ENCODE measurements around the gene ENTHD1. TPM values are rescaled to one million over a fixed set of nuclear protein-coding genes. Genes with fewer than 3 reads are reported as not detected.

The ENTHD1 gene
- total and polyA plus RNA-seq, 2 of the 4 experiments (the other 2 are of a cell fraction) = not detected

- Histone ChIP-seq H3K4me2 (ENCODE audit: low read depth, low read length) (no peak overlapping the region), H2BK120ac (ENCODE audit: low read depth, low read length) (no peak overlapping the region), H3K14ac (replicated peaks; ENCODE audit: low read depth, low read length) (no peak overlapping the region), H3K27me3 (ENCODE audit: control insufficient read depth, insufficient read depth, low read length) (peaks cover 11% of the 10 kb centered on the region; the same call in 1 of the 2 replicates), H3K9me3 (ENCODE audit: control insufficient read depth, insufficient read depth, low read length) (0 out of 2 replicates have a peak, but pooled peaks cover 2% of the 10 kb centered on the region), H4K8ac (ENCODE audit: low read depth in 2 of 2, low read length in 2 of 2) (no peak overlapping the region), H3K23ac (ENCODE audit: low read depth, low read length) (no peak overlapping the region), H2AK9ac (replicated peaks; ENCODE audit: low read depth, low read length, poor library complexity) (no peak overlapping the region), H3K56ac (ENCODE audit: extremely low read depth, insufficient read depth, low read length) (no peak overlapping the region), H4K5ac (ENCODE audit: low read depth, low read length) (no peak overlapping the region), H2BK15ac (ENCODE audit: low read depth, low read length) (no peak overlapping the region), H4K20me1 (ENCODE audit: insufficient read depth, low read length) (no peaks in the 10 kb centered on the region), H3K18ac (ENCODE audit: low read depth, low read length) (no peak overlapping the region), H2BK20ac (ENCODE audit: low read depth, low read length) (no peak overlapping the region), H3K79me1 (ENCODE audit: low read depth in 1 of 2, low read length in 2 of 2) (no peaks in the 10 kb centered on the region), H3K4ac (ENCODE audit: low read depth, low read length) (no peak overlapping the region), H2AFZ (replicated peaks; ENCODE audit: low read length, poor library complexity) (no peak overlapping the region), H2BK5ac (ENCODE audit: low read depth, low read length, poor library complexity, severe bottlenecking) (no peak overlapping the region), H3K4me1 (ENCODE audit: control insufficient read depth, insufficient read depth, low read length) (no peaks in the 10 kb centered on the region; the same call in 1 of the 2 replicates), H2AK5ac (ENCODE audit: low read depth, low read length) (0 out of 2 replicates have a peak overlapping the region, but pooled peaks have one; percentile 8), H3K4me3 (ENCODE audit: insufficient read depth, low read depth, low read length) (no peak overlapping the region), H3K27ac (ENCODE audit: insufficient read depth, low read length) (no peak overlapping the region), H3K36me3 (ENCODE audit: control insufficient read depth, insufficient read depth, low read length) (no peaks in the 10 kb centered on the region), H3K9me1 (ENCODE audit: insufficient read depth, low read length) (no peaks in the 10 kb centered on the region), H3K9ac (ENCODE audit: low read depth, low read length) (no peak overlapping the region), H4K91ac (ENCODE audit: insufficient read depth, low read depth, low read length) (no peak overlapping the region)
- CTCF ChIA-PET = no interaction called here
- POLR2A ChIA-PET (ENCODE audit: unreplicated experiment) = no interaction called here
- TF ChIP-seq FOS (IDR thresholded peaks at IDR 0.05; ENCODE audit: low read depth, low read length) (no peak), CEBPB (IDR thresholded peaks at IDR 0.05; ENCODE audit: low read depth, low read length) (no peak), MAFK (IDR thresholded peaks at IDR 0.05; ENCODE audit: low read depth, low read length) (no peak), SMC3 (IDR thresholded peaks at IDR 0.05; ENCODE audit: low read depth, low read length) (no peak), MXI1 (IDR thresholded peaks at IDR 0.05; ENCODE audit: borderline replicate concordance, low read depth, low read length) (no peak), RFX5 (IDR thresholded peaks at IDR 0.05; ENCODE audit: low read depth, low read length) (no peak), POLR2A (IDR thresholded peaks at IDR 0.05; ENCODE audit: low read depth, low read length) (no peak), BHLHE40 (IDR thresholded peaks at IDR 0.05; ENCODE audit: low read depth, low read length) (no peak), MAZ (IDR thresholded peaks at IDR 0.05; ENCODE audit: borderline replicate concordance, low read depth, low read length) (no peak)
- TF ChIP-seq, protein P1, sequence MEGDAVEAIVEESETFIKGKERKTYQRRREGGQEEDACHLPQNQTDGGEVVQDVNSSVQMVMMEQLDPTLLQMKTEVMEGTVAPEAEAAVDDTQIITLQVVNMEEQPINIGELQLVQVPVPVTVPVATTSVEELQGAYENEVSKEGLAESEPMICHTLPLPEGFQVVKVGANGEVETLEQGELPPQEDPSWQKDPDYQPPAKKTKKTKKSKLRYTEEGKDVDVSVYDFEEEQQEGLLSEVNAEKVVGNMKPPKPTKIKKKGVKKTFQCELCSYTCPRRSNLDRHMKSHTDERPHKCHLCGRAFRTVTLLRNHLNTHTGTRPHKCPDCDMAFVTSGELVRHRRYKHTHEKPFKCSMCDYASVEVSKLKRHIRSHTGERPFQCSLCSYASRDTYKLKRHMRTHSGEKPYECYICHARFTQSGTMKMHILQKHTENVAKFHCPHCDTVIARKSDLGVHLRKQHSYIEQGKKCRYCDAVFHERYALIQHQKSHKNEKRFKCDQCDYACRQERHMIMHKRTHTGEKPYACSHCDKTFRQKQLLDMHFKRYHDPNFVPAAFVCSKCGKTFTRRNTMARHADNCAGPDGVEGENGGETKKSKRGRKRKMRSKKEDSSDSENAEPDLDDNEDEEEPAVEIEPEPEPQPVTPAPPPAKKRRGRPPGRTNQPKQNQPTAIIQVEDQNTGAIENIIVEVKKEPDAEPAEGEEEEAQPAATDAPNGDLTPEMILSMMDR (conservative IDR thresholded peaks at IDR 0.05; ENCODE audit: low read depth, low read length) = no peak
- TF ChIP-seq, protein P2, sequence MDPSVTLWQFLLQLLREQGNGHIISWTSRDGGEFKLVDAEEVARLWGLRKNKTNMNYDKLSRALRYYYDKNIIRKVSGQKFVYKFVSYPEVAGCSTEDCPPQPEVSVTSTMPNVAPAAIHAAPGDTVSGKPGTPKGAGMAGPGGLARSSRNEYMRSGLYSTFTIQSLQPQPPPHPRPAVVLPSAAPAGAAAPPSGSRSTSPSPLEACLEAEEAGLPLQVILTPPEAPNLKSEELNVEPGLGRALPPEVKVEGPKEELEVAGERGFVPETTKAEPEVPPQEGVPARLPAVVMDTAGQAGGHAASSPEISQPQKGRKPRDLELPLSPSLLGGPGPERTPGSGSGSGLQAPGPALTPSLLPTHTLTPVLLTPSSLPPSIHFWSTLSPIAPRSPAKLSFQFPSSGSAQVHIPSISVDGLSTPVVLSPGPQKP (IDR thresholded peaks at IDR 0.05; ENCODE audit: borderline replicate concordance, low read depth, low read length) = no peak
- TF ChIP-seq, protein P3, sequence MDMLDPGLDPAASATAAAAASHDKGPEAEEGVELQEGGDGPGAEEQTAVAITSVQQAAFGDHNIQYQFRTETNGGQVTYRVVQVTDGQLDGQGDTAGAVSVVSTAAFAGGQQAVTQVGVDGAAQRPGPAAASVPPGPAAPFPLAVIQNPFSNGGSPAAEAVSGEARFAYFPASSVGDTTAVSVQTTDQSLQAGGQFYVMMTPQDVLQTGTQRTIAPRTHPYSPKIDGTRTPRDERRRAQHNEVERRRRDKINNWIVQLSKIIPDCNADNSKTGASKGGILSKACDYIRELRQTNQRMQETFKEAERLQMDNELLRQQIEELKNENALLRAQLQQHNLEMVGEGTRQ (IDR thresholded peaks at IDR 0.05; ENCODE audit: low read depth, low read length) = no peak
- ATAC-seq (ENCODE audit: low read depth) (no peak), DNase-seq (no peak)
- dilution Hi-C loops (cut with HindIII; ENCODE audit: low sequenced_read_pairs, unreplicated experiment) = no loop called here
- in situ Hi-C loops (cut with MboI; ENCODE audit: low sequenced_read_pairs) = no loop called here
- WGBS, 2 experiments (ENCODE audit: extremely low coverage in 2 of 2, insufficient read length in 1 of 2) = no CpG with 5 or more reads among the region's 1 CpG
- BruUV-seq (replicated peaks) = no TSS peak
- intact Hi-C loops (cut with micrococcal nuclease) = no loop called here
Measured at GRCh38 chr22:39743935-39744334, 149.6 kb downstream of the ENTHD1 start.
